ENCODE results near the gene LSM11.

LSM11 gene

DNA sequence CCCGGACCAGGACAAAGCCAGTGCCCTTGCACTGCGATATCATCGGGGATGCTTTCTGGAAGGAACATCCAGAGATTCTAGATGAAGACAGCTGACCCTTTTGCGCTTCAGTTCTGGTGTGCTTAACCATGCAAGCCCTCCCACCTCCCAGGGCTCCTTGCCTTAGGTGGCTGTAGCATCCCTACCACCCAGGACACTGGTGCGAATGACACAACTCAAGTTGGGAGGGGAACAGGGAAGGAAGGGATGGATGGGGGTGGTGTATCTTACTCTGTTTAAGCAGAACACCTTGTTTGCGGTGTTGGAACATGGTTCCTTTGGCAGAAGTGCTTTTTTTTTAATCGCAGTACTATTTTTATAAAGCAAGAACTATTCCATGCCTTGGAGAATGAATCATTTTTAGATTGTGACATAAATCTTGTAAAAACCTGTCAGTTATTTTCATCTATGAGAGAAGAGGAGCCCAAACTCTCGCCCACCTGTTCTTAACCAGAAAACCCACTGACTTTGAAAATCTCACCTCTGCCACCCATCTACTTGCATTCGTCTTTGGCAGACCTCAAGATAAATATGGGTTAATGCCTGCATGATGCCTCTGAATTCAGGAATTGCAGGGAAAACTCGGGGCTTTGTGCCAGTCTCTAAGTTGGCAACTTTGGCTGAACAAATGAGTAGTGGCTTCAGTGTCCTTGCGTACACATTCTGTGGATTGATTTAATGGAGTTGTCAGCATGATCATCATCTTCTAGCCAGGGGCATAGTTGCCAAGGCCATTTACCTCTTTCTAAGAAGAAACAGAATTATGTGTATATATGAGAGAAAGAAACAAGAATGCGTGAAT is 3.9 kb upstream of the LSM11 start:
- Histone ChIP-seq H3K27me3 (ENCODE audit: control insufficient read depth, insufficient read depth, low read length) (peaks cover 7% of the 10 kb centered on the region), H3K4me1 (ENCODE audit: control insufficient read depth, low read depth, low read length) (no peaks in the 10 kb centered on the region), H3K27ac (ENCODE audit: low read length) (no peak overlapping the region), H3K4me3 (ENCODE audit: low read length) (no peak overlapping the region), H3K9ac (ENCODE audit: low read length) (no peak overlapping the region), H3K36me3 (ENCODE audit: control insufficient read depth, low read depth, low read length) (peaks cover 27% of the 10 kb centered on the region), H3K9me3 (ENCODE audit: control insufficient read depth, low read depth, low read length) (no peaks in the 10 kb centered on the region)

DNA sequence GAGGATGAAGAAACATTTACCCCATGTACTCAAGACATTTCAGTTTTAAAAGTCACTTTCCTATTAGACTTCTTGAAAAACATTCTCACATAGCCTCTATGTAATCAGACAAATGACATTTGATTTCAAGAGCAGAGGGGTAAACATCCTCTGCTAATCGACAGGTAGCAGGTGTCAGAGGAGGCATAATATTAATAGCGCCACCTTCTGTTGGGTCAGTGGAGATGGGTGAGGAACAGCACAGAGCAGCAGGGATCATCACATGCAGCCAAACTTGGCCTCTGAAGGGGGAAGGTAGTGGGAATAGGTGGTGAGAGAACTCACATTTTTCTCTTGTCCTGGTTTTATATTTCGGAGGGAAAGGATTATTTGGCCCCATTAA is 3.3 kb upstream of the LSM11 start:
- H3K9me3 ChIP-seq (ENCODE audit: control insufficient read depth, low read depth, low read length): no peaks in the 10 kb centered on the region
- no peak overlapping the region for H3K9ac ChIP-seq (ENCODE audit: low read length)
- H3K4me1 ChIP-seq (ENCODE audit: control insufficient read depth, low read depth, low read length): no peaks in the 10 kb centered on the region
- no peak overlapping the region for H3K4me3 ChIP-seq (ENCODE audit: low read length)
- no peak overlapping the region for H3K27ac ChIP-seq (ENCODE audit: low read length)
- H3K27me3 ChIP-seq (ENCODE audit: control insufficient read depth, insufficient read depth, low read length): peaks cover 13% of the 10 kb centered on the region
- H3K36me3 ChIP-seq (ENCODE audit: control insufficient read depth, low read depth, low read length): peaks cover 27% of the 10 kb centered on the region

DNA sequence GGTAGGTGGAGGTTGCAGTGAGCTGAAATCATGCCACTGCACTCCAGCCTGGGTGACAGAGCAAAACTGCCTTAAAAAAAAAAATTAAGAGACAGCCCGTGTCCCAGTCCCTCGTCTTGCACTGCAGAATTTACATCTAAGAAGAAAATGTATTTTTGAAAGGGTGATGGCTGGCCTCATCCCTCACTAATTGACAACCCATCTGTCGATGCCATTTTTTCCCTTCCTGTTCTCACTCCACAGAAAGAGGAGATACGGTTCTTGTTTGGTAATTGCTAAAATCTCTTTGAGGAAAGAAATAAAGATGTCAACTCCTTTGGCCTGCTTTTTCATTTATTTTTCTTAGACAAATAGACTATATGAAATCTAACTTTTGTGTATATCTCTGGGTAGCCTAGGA is 2.4 kb upstream of the LSM11 start:
- no peaks in the 10 kb centered on the region for H3K9me3 ChIP-seq (ENCODE audit: control insufficient read depth, low read depth, low read length)
- no peak overlapping the region for H3K27ac ChIP-seq (ENCODE audit: low read length)
- peaks cover 27% of the 10 kb centered on the region for H3K36me3 ChIP-seq (ENCODE audit: control insufficient read depth, low read depth, low read length)
- H3K4me3 ChIP-seq (ENCODE audit: low read length): no peak overlapping the region
- H3K27me3 ChIP-seq (ENCODE audit: control insufficient read depth, insufficient read depth, low read length): peaks cover 14% of the 10 kb centered on the region
- H3K9ac ChIP-seq (ENCODE audit: low read length): no peak overlapping the region
- no peaks in the 10 kb centered on the region for H3K4me1 ChIP-seq (ENCODE audit: control insufficient read depth, low read depth, low read length)

- peaks cover 5% of the 10 kb centered on the region for H3K4me1 ChIP-seq (ENCODE audit: control insufficient read depth, low read depth, low read length)
- no peaks in the 10 kb centered on the region for H3K9me3 ChIP-seq (ENCODE audit: control insufficient read depth, low read depth, low read length)
- H3K9ac ChIP-seq (ENCODE audit: low read length): peak overlapping the region; percentile 37
- H3K36me3 ChIP-seq (ENCODE audit: control insufficient read depth, low read depth, low read length): peaks cover 7% of the 10 kb centered on the region
- H3K27ac ChIP-seq (ENCODE audit: low read length): no peak overlapping the region
- peak overlapping the region; percentile 70 for H3K4me3 ChIP-seq (ENCODE audit: low read length)
- peaks cover 14% of the 10 kb centered on the region for H3K27me3 ChIP-seq (ENCODE audit: control insufficient read depth, insufficient read depth, low read length)
Observed at GRCh38 chr5:157744051-157745011, 819 bp downstream of the LSM11 start.

DNA sequence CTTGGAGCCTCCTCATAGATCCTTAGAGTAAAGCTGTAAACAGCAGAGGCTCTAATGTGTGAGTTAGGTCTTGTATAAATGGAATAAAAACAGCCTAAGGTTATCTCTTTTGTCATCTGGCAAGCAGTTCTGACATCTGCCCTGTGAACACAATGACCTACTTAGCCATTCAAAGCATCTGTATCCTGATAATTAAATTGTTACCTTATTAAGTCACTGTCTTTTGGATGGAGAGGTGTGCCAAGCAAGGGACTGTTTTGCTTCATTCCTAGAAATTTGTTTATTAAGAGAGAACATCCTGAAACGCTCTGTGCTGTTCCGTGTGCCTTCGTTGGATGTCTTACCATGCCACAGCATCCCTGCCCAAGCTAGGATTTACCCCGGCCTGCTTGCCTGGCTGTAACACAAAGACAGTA is 1.5 kb downstream of the LSM11 start:
- Histone ChIP-seq H3K36me3 (ENCODE audit: control insufficient read depth, low read depth, low read length) (peaks cover under 1% of the 10 kb centered on the region), H3K4me3 (ENCODE audit: low read length) (peak overlapping the region; percentile 70), H3K9ac (ENCODE audit: low read length) (no peak overlapping the region), H3K27me3 (ENCODE audit: control insufficient read depth, insufficient read depth, low read length) (peaks cover 14% of the 10 kb centered on the region), H3K9me3 (ENCODE audit: control insufficient read depth, low read depth, low read length) (no peaks in the 10 kb centered on the region), H3K4me1 (ENCODE audit: control insufficient read depth, low read depth, low read length) (peaks cover 5% of the 10 kb centered on the region), H3K27ac (ENCODE audit: low read length) (no peak overlapping the region)

DNA sequence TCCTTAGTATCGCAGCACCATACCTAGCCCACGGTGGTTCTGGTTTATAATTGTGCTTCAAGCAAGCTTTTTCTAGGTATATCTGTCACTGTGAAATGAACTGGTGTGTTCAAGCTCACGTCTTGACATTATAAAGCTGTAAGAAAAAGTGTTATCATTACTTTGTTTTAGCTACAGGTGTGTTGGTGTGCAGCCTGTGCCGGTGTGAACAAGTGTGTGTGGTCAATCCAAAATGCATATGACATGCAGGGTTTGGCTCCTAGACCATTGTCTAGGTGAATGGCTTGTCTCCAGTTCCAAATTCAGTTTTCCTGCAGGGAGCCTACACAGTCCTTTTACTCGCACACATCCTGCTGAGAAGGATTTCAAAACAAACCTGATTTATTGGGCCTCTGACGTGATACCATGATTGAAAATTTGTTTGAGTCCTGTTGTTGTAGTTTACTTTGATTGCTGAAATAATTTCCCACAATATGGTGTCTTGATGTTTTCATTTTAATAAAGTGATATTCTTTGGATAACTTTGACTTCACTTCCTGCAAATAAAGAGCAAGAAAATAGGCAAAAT is 3.7 kb downstream of the LSM11 start:
- peaks cover 14% of the 10 kb centered on the region for H3K27me3 ChIP-seq (ENCODE audit: control insufficient read depth, insufficient read depth, low read length)
- no peak overlapping the region for H3K4me3 ChIP-seq (ENCODE audit: low read length)
- H3K4me1 ChIP-seq (ENCODE audit: control insufficient read depth, low read depth, low read length): peaks cover 5% of the 10 kb centered on the region
- H3K27ac ChIP-seq (ENCODE audit: low read length): no peak overlapping the region
- H3K36me3 ChIP-seq (ENCODE audit: control insufficient read depth, low read depth, low read length): no peaks in the 10 kb centered on the region
- H3K9me3 ChIP-seq (ENCODE audit: control insufficient read depth, low read depth, low read length): no peaks in the 10 kb centered on the region
- no peak overlapping the region for H3K9ac ChIP-seq (ENCODE audit: low read length)

DNA sequence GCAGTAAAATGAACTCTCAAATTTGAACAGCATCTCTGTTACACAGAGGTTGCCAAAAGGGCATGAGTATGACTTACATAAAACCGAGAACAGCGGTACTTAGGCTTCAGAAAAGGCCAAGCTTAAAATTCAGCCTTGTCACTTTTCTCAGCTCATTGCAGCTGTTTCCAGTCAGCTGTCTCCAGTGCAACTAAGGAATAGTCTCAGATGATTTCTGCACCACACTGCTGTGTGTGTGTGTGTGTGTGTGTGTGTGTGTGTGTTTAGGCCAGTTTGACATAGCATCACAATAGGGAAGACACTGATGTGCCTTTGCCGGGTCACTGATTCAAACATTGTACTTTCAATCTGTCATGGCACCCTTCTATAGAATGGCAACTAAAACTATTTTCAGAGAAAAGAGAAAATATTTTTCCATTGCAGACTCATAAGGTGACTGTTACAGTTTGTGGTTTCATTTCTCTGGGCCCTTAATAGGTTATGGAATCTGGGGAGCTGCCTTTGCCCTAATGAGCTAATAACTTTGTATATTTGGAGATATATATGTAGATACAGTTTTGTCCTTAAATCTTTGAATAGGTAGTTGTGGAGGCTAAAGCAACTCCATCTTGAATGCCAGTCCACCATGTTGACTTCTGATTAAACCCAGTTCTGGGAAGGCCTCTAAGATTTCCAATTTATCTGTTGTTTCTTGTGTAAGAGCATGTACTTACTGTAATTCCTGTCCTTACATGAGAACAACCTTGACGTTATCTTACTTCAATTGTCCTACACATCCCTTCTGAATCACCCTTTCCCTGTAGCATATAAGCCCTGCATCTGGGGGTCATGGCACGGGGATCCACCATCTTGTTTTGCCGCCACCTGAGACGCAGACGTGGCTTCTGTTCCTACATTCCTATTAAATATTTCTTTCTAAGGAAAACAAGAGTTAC is 4.5 kb downstream of the LSM11 start:
- Histone ChIP-seq H3K27ac (ENCODE audit: low read length) (no peak overlapping the region), H3K9ac (ENCODE audit: low read length) (no peak overlapping the region), H3K9me3 (ENCODE audit: control insufficient read depth, low read depth, low read length) (no peaks in the 10 kb centered on the region)

GRCh38 chr5:157748760-157749461 is 5.4 kb downstream of the LSM11 start:
- H3K9me3 ChIP-seq (ENCODE audit: control insufficient read depth, low read depth, low read length): no peaks in the 10 kb centered on the region
- H3K4me3 ChIP-seq (ENCODE audit: low read length): no peak overlapping the region
- no peak overlapping the region for H3K27ac ChIP-seq (ENCODE audit: low read length)
- H3K27me3 ChIP-seq (ENCODE audit: control insufficient read depth, insufficient read depth, low read length): peaks cover 14% of the 10 kb centered on the region
- H3K36me3 ChIP-seq (ENCODE audit: control insufficient read depth, low read depth, low read length): no peaks in the 10 kb centered on the region
- no peak overlapping the region for H3K9ac ChIP-seq (ENCODE audit: low read length)
- H3K4me1 ChIP-seq (ENCODE audit: control insufficient read depth, low read depth, low read length): peaks cover 5% of the 10 kb centered on the region

More for the DNA sequence above, 4.5 kb downstream of the LSM11 start:
- H3K4me3 ChIP-seq (ENCODE audit: low read length): no peak overlapping the region
- H3K27me3 ChIP-seq (ENCODE audit: control insufficient read depth, insufficient read depth, low read length): peaks cover 14% of the 10 kb centered on the region
- peaks cover 5% of the 10 kb centered on the region for H3K4me1 ChIP-seq (ENCODE audit: control insufficient read depth, low read depth, low read length)
- H3K36me3 ChIP-seq (ENCODE audit: control insufficient read depth, low read depth, low read length): no peaks in the 10 kb centered on the region

GRCh38 chr5:157749462-157749799 is 5.9 kb downstream of the LSM11 start:
- Histone ChIP-seq H3K27me3 (ENCODE audit: control insufficient read depth, insufficient read depth, low read length) (peaks cover 9% of the 10 kb centered on the region), H3K9ac (ENCODE audit: low read length) (no peak overlapping the region), H3K9me3 (ENCODE audit: control insufficient read depth, low read depth, low read length) (no peaks in the 10 kb centered on the region), H3K36me3 (ENCODE audit: control insufficient read depth, low read depth, low read length) (no peaks in the 10 kb centered on the region), H3K4me1 (ENCODE audit: control insufficient read depth, low read depth, low read length) (peaks cover 5% of the 10 kb centered on the region), H3K4me3 (ENCODE audit: low read length) (no peak overlapping the region), H3K27ac (ENCODE audit: low read length) (no peak overlapping the region)

- peaks cover under 1% of the 10 kb centered on the region for H3K27me3 ChIP-seq (ENCODE audit: control insufficient read depth, insufficient read depth, low read length)
- H3K36me3 ChIP-seq (ENCODE audit: control insufficient read depth, low read depth, low read length): peaks cover 5% of the 10 kb centered on the region
- H3K27ac ChIP-seq (ENCODE audit: low read length): no peak overlapping the region
- no peak overlapping the region for H3K9ac ChIP-seq (ENCODE audit: low read length)
- H3K9me3 ChIP-seq (ENCODE audit: control insufficient read depth, low read depth, low read length): no peaks in the 10 kb centered on the region
- H3K4me1 ChIP-seq (ENCODE audit: control insufficient read depth, low read depth, low read length): peaks cover 5% of the 10 kb centered on the region
- no peak overlapping the region for H3K4me3 ChIP-seq (ENCODE audit: low read length)
Observed at GRCh38 chr5:157750320-157750719, 6.8 kb downstream of the LSM11 start.

All from iPS-18a (cell line).